H1 (cell line): ENCODE measurements around the gene C5AR1. TPM values are rescaled to one million over a fixed set of nuclear protein-coding genes. Genes with fewer than 3 reads are reported as not detected.

Experiments
- CTCF ChIA-PET: fragments of 300-600 bp; sonication (Branson Sonifier 250); formaldehyde crosslinking; loops from one replicate; lab custom pipeline; 2021; ENCODE audit not compliant: partially characterized antibody; lab: Charles Lee
- POLR2A ChIA-PET: fragments of 300-600 bp; sonication (Branson Sonifier 250); formaldehyde crosslinking; loops from one replicate; lab custom pipeline; 2021; ENCODE audit warnings: inconsistent platforms; ENCODE audit not compliant: partially characterized antibody; lab: Charles Lee
- DNase-seq, 2 experiments: peaks; one replicate each; pipeline versions ENCODE4 v3.0.0 to v3.0.0-alpha.2; 2010 to 2022; ENCODE audit warnings: low spot score in 2 of 2, low read depth in 1 of 2, mixed read lengths in 1 of 2
- FAIRE-seq: peaks from 2 replicates; lab custom pipeline; 2011; peaks lifted over from hg19 to GRCh38; lab: Jason Lieb, UNC
- H2AFZ ChIP-seq: 2 replicates; pipeline ENCODE4 v1.8.1; 2012; ENCODE audit warnings: low read length, inconsistent platforms
- H2AK5ac ChIP-seq: 2 replicates; pipeline ENCODE4 v1.6.1; 2013; ENCODE audit warnings: low read depth, low read length
- H2BK120ac ChIP-seq: replicated peaks from 2 replicates; pipeline ENCODE3; 2013; ENCODE audit warnings: low read depth, low read length, inconsistent platforms
- H2BK12ac ChIP-seq: 2 replicates; pipeline ENCODE4 v1.6.1; 2013; ENCODE audit warnings: low read depth, low read length
- H2BK15ac ChIP-seq: 2 replicates; pipeline ENCODE4 v1.6.1; 2013; ENCODE audit warnings: low read length
- H2BK20ac ChIP-seq: 2 replicates; pipeline ENCODE4 v1.6.1; 2013; ENCODE audit warnings: low read length
- H2BK5ac ChIP-seq: 2 replicates; pipeline ENCODE4 v1.6.1; 2013; ENCODE audit warnings: low read depth, low read length
- H3K14ac ChIP-seq: 2 replicates; pipeline ENCODE4 v1.6.1; 2013; ENCODE audit warnings: inconsistent platforms; ENCODE audit not compliant: insufficient read length
- H3K18ac ChIP-seq: 2 replicates; pipeline ENCODE4 v1.6.1; 2013; ENCODE audit warnings: low read length; ENCODE audit errors: extremely low read depth
- H3K23ac ChIP-seq: 2 replicates; pipeline ENCODE4 v1.6.1; 2013; ENCODE audit warnings: inconsistent platforms; ENCODE audit not compliant: insufficient read length
- H3K23me2 ChIP-seq: 2 replicates; pipeline ENCODE4 v1.6.1; 2013; ENCODE audit warnings: low read depth, low read length
- H3K27ac ChIP-seq: 2 replicates; pipeline ENCODE4 v1.6.1; 2011; ENCODE audit warnings: low read depth, low read length, inconsistent platforms
- H3K27me3 ChIP-seq, 4 experiments: replicated peaks in 1 of 4; 1 replicate in 1 of 4; 2 replicates in 3 of 4; pipeline versions ENCODE4 v1.6.1 to v1.8.1; 2011 to 2013; ENCODE audit warnings: low read length in 3 of 4, mild to moderate bottlenecking in 3 of 4, inconsistent platforms in 2 of 4, mixed read lengths in 2 of 4, moderate library complexity in 1 of 4; ENCODE audit not compliant: control insufficient read depth in 3 of 4, insufficient read depth in 3 of 4; ENCODE audit errors: extremely low read depth in 1 of 4
- H3K36me3 ChIP-seq, 4 experiments: 2 replicates each; pipeline versions ENCODE4 v1.6.1 to v1.8.1; 2011 to 2013; ENCODE audit warnings: mild to moderate bottlenecking in 4 of 4, low read length in 3 of 4, moderate library complexity in 2 of 4, control low read depth in 1 of 4, inconsistent platforms in 1 of 4; ENCODE audit not compliant: insufficient read depth in 4 of 4, control insufficient read depth in 2 of 4
- H3K4ac ChIP-seq: replicated peaks from 2 replicates; pipeline ENCODE3; 2013; ENCODE audit warnings: low read length, low read depth, mixed read lengths, inconsistent platforms; ENCODE audit not compliant: insufficient read length
- H3K4me1 ChIP-seq, 4 experiments: replicated peaks in 1 of 4; 1 replicate in 1 of 4; 2 replicates in 3 of 4; pipeline versions ENCODE4 v1.6.1 to v1.8.1; 2011 to 2013; ENCODE audit warnings: low read length in 3 of 4, inconsistent platforms in 2 of 4, mixed read lengths in 1 of 4; ENCODE audit not compliant: insufficient read depth in 4 of 4, control insufficient read depth in 3 of 4
- H3K4me2 ChIP-seq, 2 experiments: 2 replicates each; pipeline versions ENCODE4 v1.6.1 to v1.8.1; 2011 to 2013; ENCODE audit warnings: low read depth in 2 of 2, low read length in 2 of 2, control low read depth in 1 of 2, inconsistent platforms in 1 of 2, mild to moderate bottlenecking in 1 of 2; ENCODE audit not compliant: insufficient read depth in 1 of 2
- H3K4me3 ChIP-seq, 4 experiments: fragments of 200-600, 300-600 bp in 1 of 4; sonication (generic), shearing (Covaris generic), sonication (Bioruptor Twin) in 1 of 4; 2 replicates each; pipeline versions ENCODE4 v1.5.1 to v1.8.1; 2011 to 2016; ENCODE audit warnings: low read length in 4 of 4, low read depth in 3 of 4, control low read depth in 2 of 4, inconsistent platforms in 2 of 4, mild to moderate bottlenecking in 2 of 4, mixed read lengths in 1 of 4, moderate library complexity in 1 of 4; ENCODE audit not compliant: insufficient read depth in 2 of 4; ENCODE audit errors: extremely low read depth in 1 of 4
- H3K56ac ChIP-seq: replicated peaks from 2 replicates; pipeline ENCODE3; 2013; ENCODE audit warnings: low read depth, mild to moderate bottlenecking, mixed read lengths, low read length, inconsistent platforms; ENCODE audit not compliant: insufficient read length
- H3K79me1 ChIP-seq: 2 replicates; pipeline ENCODE4 v1.6.1; 2013; ENCODE audit warnings: low read depth, low read length, control low read depth
- H3K79me2 ChIP-seq, 2 experiments: 2 replicates each; pipeline versions ENCODE4 v1.6.1 to v1.8.1; 2012 to 2013; ENCODE audit warnings: low read length in 2 of 2, mild to moderate bottlenecking in 2 of 2, inconsistent platforms in 1 of 2; ENCODE audit not compliant: insufficient read depth in 2 of 2, control insufficient read depth in 1 of 2
- H3K9ac ChIP-seq, 4 experiments: replicated peaks in 1 of 4; 1 replicate in 1 of 4; 2 replicates in 3 of 4; pipeline versions ENCODE4 v1.6.1 to v1.8.1; 2011 to 2013; ENCODE audit warnings: low read depth in 3 of 4, low read length in 3 of 4, control low read depth in 2 of 4, mild to moderate bottlenecking in 2 of 4, moderate library complexity in 2 of 4, inconsistent platforms in 1 of 4; ENCODE audit errors: extremely low read depth in 1 of 4
- H3K9me3 ChIP-seq, 2 experiments: 2 replicates each; pipeline versions ENCODE4 v1.6.1 to v1.8.1; 2012 to 2013; ENCODE audit warnings: mild to moderate bottlenecking in 2 of 2, moderate library complexity in 2 of 2, control low read depth in 1 of 2, inconsistent platforms in 1 of 2, low read depth in 1 of 2, low read length in 1 of 2, mixed read lengths in 1 of 2; ENCODE audit not compliant: insufficient read depth in 2 of 2
- H4K20me1 ChIP-seq, 2 experiments: replicated peaks in 1 of 2; 2 replicates each; pipeline versions ENCODE3 to v1.8.1; 2011 to 2013; ENCODE audit warnings: inconsistent platforms in 2 of 2, low read length in 2 of 2, mild to moderate bottlenecking in 1 of 2; ENCODE audit not compliant: insufficient read depth in 2 of 2, control insufficient read depth in 1 of 2
- H4K5ac ChIP-seq: 2 replicates; pipeline ENCODE4 v1.6.1; 2013; ENCODE audit warnings: low read length, low read depth, mixed read lengths, inconsistent platforms; ENCODE audit not compliant: insufficient read length
- H4K8ac ChIP-seq: 2 replicates; pipeline ENCODE4 v1.8.0; 2013; ENCODE audit warnings: mild to moderate bottlenecking, moderate library complexity, low read length, inconsistent platforms; ENCODE audit not compliant: insufficient read depth; ENCODE audit errors: extremely low read depth
- H4K91ac ChIP-seq: replicated peaks from 2 replicates; pipeline ENCODE3; 2013; ENCODE audit warnings: low read length, mixed read lengths, inconsistent platforms; ENCODE audit not compliant: insufficient read length
- ASH2L ChIP-seq: fragments of 200-600, 300-600 bp; sonication (generic); IDR thresholded peaks from one replicate; pipeline ENCODE4 v1.7.1; 2017; ENCODE audit warnings: low read length
- CBX5 ChIP-seq: fragments of 300-800, 300-1000 bp; sonication (generic); IDR thresholded peaks from 2 replicates; pipeline ENCODE4 v1.7.1; 2016; ENCODE audit warnings: antibody characterized with exemption, low read length, low read depth
- CHD2 ChIP-seq: IDR thresholded peaks from 2 replicates; pipeline ENCODE4 v1.6.1; 2012; ENCODE audit warnings: low read length, improper control_type of control experiment
- CTBP2 ChIP-seq: IDR thresholded peaks from 2 replicates; pipeline ENCODE4 v1.7.0; 2011; ENCODE audit warnings: borderline replicate concordance, mild to moderate bottlenecking, moderate library complexity, mixed read lengths, low read length; ENCODE audit not compliant: insufficient read depth, insufficient read length
- HDAC2 ChIP-seq, 2 experiments: fragments of 300-600 bp in 1 of 2; sonication (generic) in 1 of 2; IDR thresholded peaks; 2 replicates each; pipeline ENCODE4 v1.6.1; 2011 to 2012; ENCODE audit warnings: low read depth in 2 of 2, low read length in 2 of 2, mild to moderate bottlenecking in 2 of 2, moderate library complexity in 2 of 2, borderline replicate concordance in 1 of 2, inconsistent platforms in 1 of 2
- NANOG ChIP-seq: IDR thresholded peaks from 2 replicates; pipeline ENCODE4 v1.6.1; 2011; ENCODE audit warnings: low read length, low read depth, mild to moderate bottlenecking, inconsistent platforms; ENCODE audit not compliant: insufficient read depth, poor library complexity, severe bottlenecking
- NRF1 ChIP-seq: IDR thresholded peaks from 2 replicates; pipeline ENCODE4 v1.6.1; 2011; ENCODE audit warnings: mild to moderate bottlenecking, low read depth, low read length, improper control_type of control experiment
- RBBP5 ChIP-seq: IDR thresholded peaks from 2 replicates; pipeline ENCODE4 v1.7.1; 2012; ENCODE audit warnings: low read depth, mild to moderate bottlenecking, inconsistent platforms, low read length, moderate library complexity, borderline replicate concordance
- RFX5 ChIP-seq: IDR thresholded peaks from 2 replicates; pipeline ENCODE4 v1.6.1; 2011; ENCODE audit warnings: low read depth, low read length, improper control_type of control experiment, borderline replicate concordance
- TAF7 ChIP-seq: optimal IDR thresholded peaks from 2 replicates; pipeline ENCODE3; 2011; ENCODE audit warnings: low read depth, mild to moderate bottlenecking, inconsistent platforms, low read length, moderate library complexity, borderline replicate concordance
- TBP ChIP-seq: IDR thresholded peaks from 2 replicates; pipeline ENCODE4 v1.6.1; 2011; ENCODE audit warnings: low read depth, low read length, improper control_type of control experiment
- TEAD4 ChIP-seq: IDR thresholded peaks from 2 replicates; pipeline ENCODE4 v1.6.1; 2012; ENCODE audit warnings: low read depth, low read length, inconsistent platforms, mixed read lengths
- WGBS, 2 experiments: shearing (Covaris generic) in 1 of 2; methylation state at CpG; one replicate each; pipeline versions ENCODE4 v1.1.6 to v1.1.7; 2013 to 2015; ENCODE audit warnings: low lambda C conversion rate in 2 of 2, mixed read lengths in 2 of 2, inconsistent platforms in 1 of 2, low coverage in 1 of 2, missing lambda C conversion rate in 1 of 2; ENCODE audit not compliant: insufficient replicate concordance in 2 of 2, insufficient coverage in 1 of 2, insufficient read length in 1 of 2; ENCODE audit errors: extremely low coverage in 1 of 2, missing lambda C conversion rate in 1 of 2; 5-methylcytosine and 5-hydroxymethylcytosine counted together
- long read RNA-seq, 2 experiments: library from RNA in 1 of 2; library from capped mRNA in 1 of 2; stranded (forward); transcript quantifications; one replicate each; pipeline ENCODE4 v2.0.0, GENCODE V29; 2021; ENCODE audit warnings: inconsistent platforms in 1 of 2
- polyA minus RNA-seq, 3 experiments: library from RNA; depleted of rRNA, polyadenylated mRNA; stranded (reverse); fragments of >200 nt; gene quantifications; 1 replicate in 2 of 3; 2 replicates in 1 of 3; pipeline ENCODE4 v1.2.3, GENCODE V29; 2011
- polyA plus RNA-seq, 7 experiments: library from polyadenylated mRNA; depleted of rRNA in 3 of 7; stranded (reverse) in 5 of 7; unstranded in 2 of 7; fragments of >200 nt in 5 of 7; fragments of 200-250 nt in 2 of 7; gene quantifications; 1 replicate in 5 of 7; 2 replicates in 1 of 7; 4 replicates in 1 of 7; pipeline versions ENCODE4 v1.2.1 to v1.2.3, GENCODE V29; 2011 to 2013; ENCODE audit warnings: missing spikeins in 2 of 7, mixed read lengths in 2 of 7
- total RNA-seq: library from RNA; stranded (reverse); fragmentation: NEBNext Ultra II Directional; extraction: Animal tissue kit (Norgen Biotek cat#: 25700); gene quantifications from 2 replicates; pipeline ENCODE4 v1.2.1, GENCODE V29; 2021

C5AR1 gene
- 0.21 TPM in 1 of 2 replicates, not detected in the other for total RNA-seq
- polyA plus RNA-seq (2011; rRNA removed) = 0.20 and 0.33 TPM in 2 replicates
- 0.17 TPM for polyA plus RNA-seq (2011; cell fraction: cytosol; rRNA removed)
- polyA plus RNA-seq (2011; cell fraction: nucleus; rRNA removed) = 0.39 TPM
- 0.09 to 0.25 TPM in 2 of 4 replicates, not detected in the others for polyA plus RNA-seq (2012, experiment 1 of 2)
- 0.07 TPM for polyA plus RNA-seq (2012, experiment 2 of 2)
- 0.08 TPM for polyA plus RNA-seq (2013, experiment 1 of 2)
- 0.13 TPM for polyA plus RNA-seq (2013, experiment 2 of 2)
- polyA minus RNA-seq (2011; rRNA and poly(A)+ RNA removed) = not detected in 2 replicates
- polyA minus RNA-seq (2011; cell fraction: cytosol; rRNA and poly(A)+ RNA removed) = not detected
- not detected for polyA minus RNA-seq (2011; cell fraction: nucleus; rRNA and poly(A)+ RNA removed)
- long read RNA-seq, experiment 1 = 0 reads
- long read RNA-seq, experiment 2 = 0 reads

GRCh38 chr19:47309608-47310007, at the start of gene C5AR1:
C5AR1 (plus strand) TSS chr19:47309861; CDS start chr19:47309896, 35 bp downstream.
- Histone ChIP-seq H3K9me3 (no peaks in the 10 kb centered on the region), H4K20me1 (no peaks in the 10 kb centered on the region), H2BK120ac (no peak within 1 kb of the TSS), H3K56ac (no peak within 1 kb of the TSS), H4K8ac (peak within 1 kb of the TSS; percentile 36; the same call in 1 of the 2 replicates), H2BK15ac (no peak within 1 kb of the TSS), H2BK12ac (no peak within 1 kb of the TSS), H4K5ac (no peak within 1 kb of the TSS), H3K36me3 (no peaks in the 10 kb centered on the region), H4K91ac (no peak within 1 kb of the TSS), H3K4me1 (peaks cover 0 to 2% (median 0%) of the 10 kb centered on the region in 4 experiments; a peak in 2 of 7 replicates), H3K4me3 (no peak within 1 kb of the TSS), H2AFZ (peak within 1 kb of the TSS; percentile 17; the same call in 1 of the 2 replicates), H2BK20ac (no peak within 1 kb of the TSS), H3K23me2 (no peaks in the 10 kb centered on the region), H3K27ac (no peak within 1 kb of the TSS), H2BK5ac (no peak within 1 kb of the TSS), H3K4me2 (no peak within 1 kb of the TSS), H3K23ac (no peak within 1 kb of the TSS), H3K79me1 (no peaks in the 10 kb centered on the region), H2AK5ac (no peak within 1 kb of the TSS), H3K79me2 (no peaks in the 10 kb centered on the region), H3K4ac (no peak within 1 kb of the TSS), H3K27me3 (no peaks in the 10 kb centered on the region), H3K14ac (no peak within 1 kb of the TSS), H3K9ac (no peak within 1 kb of the TSS), H3K18ac (no peak within 1 kb of the TSS)
- DNase-seq (no peak), FAIRE-seq (no peak)
- 82% methylated on average over 5 of the region's 12 CpGs; no CpG with 5 or more reads in 1 of the 2 experiments for WGBS, 2 experiments
- ChIA-PET POLR2A (interaction anchor here (0.6 to 0.8 kb wide), 2 partner anchors 17 to 45 kb away, joined by 3 read pairs; no protein-coding TSS in a partner anchor), CTCF (interaction anchor here (0.8 to 3.3 kb wide), 6 partner anchors 10 to 82 kb away, joined by 3 to 12 read pairs (median 4); partner anchors contain the start of gene DHX34)
- no peak for TF ChIP-seq RFX5
- no peak for TF ChIP-seq NRF1
- no peak for TF ChIP-seq ASH2L
- no peak for TF ChIP-seq CBX5
- TF ChIP-seq NANOG = no peak
- no peak for TF ChIP-seq TBP
- TF ChIP-seq CHD2 = no peak
- TF ChIP-seq TEAD4 = no peak
- no peak for TF ChIP-seq TAF7
- TF ChIP-seq CTBP2 = no peak
- TF ChIP-seq RBBP5 = no peak
- TF ChIP-seq HDAC2 (IDR thresholded peaks at IDR 0.05; ENCODE audit: borderline replicate concordance in 1 of 2, low read depth in 2 of 2, low read length in 2 of 2) = no peak
